ENCODE measurements around the gene ECHDC3.

DNA sequence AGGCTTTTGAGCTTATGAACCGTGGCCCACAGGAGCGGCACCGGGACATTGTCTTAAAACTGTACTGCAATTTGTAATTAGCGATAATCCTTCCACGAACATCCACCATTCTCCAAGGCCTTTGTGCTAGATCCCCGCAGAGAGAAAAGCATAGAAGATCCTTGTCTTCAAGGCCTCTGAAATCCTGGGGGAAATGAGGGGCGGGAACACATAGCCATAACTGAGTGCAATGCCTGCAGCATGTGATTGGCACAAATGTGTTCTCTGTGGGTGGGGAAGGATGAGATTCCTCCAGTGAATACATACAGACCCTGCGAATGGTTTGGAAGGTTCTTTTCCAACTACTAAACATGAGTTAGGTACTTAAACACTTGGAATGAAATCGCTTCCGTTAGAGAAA is 55.1 kb downstream of the ECHDC3 start:
- TF ChIP-seq, protein P1, sequence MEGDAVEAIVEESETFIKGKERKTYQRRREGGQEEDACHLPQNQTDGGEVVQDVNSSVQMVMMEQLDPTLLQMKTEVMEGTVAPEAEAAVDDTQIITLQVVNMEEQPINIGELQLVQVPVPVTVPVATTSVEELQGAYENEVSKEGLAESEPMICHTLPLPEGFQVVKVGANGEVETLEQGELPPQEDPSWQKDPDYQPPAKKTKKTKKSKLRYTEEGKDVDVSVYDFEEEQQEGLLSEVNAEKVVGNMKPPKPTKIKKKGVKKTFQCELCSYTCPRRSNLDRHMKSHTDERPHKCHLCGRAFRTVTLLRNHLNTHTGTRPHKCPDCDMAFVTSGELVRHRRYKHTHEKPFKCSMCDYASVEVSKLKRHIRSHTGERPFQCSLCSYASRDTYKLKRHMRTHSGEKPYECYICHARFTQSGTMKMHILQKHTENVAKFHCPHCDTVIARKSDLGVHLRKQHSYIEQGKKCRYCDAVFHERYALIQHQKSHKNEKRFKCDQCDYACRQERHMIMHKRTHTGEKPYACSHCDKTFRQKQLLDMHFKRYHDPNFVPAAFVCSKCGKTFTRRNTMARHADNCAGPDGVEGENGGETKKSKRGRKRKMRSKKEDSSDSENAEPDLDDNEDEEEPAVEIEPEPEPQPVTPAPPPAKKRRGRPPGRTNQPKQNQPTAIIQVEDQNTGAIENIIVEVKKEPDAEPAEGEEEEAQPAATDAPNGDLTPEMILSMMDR (conservative IDR thresholded peaks at IDR 0.05; ENCODE audit: low read length), result no peak
- TF ChIP-seq EZH2phosphoT487 (IDR thresholded peaks at IDR 0.05; ENCODE audit: borderline replicate concordance, low read depth, low read length), result no peak
